K562 (cell line): ENCODE results near the gene NRN1L. TPM values are rescaled to one million over a fixed set of nuclear protein-coding genes. Genes with fewer than 3 reads are reported as not detected.
A peak's percentile ranks its signal among the peaks of the same experiment; 100 is the strongest.

Experiments
- ATAC-seq: fragments of 200-7000 bp; cut with Tn5 transposase; 3 replicates; pipeline ENCODE4 v1.9.1; 2020; ENCODE audit warnings: moderate library complexity
- BruUV-seq: library from RNA; stranded (reverse); fragments of 400-500 nt; replicated peaks from 2 replicates; lab custom pipeline; 2021; lab: Mats Ljungman, UMichigan
- CTCF ChIA-PET: fragments of 300-600 bp; formaldehyde crosslinking; extraction: SDS; loops from one replicate; lab custom pipeline; 2021; ENCODE audit warnings: low intra/inter-chr PET ratio; lab: Yijun Ruan, JAX
- POLR2A ChIA-PET: fragments of 300-600, 350-650 bp; sonication (Branson Sonifier 250); formaldehyde crosslinking; extraction: SDS; loops from one replicate; lab custom pipeline; 2021; ENCODE audit warnings: antibody characterized with exemption, inconsistent platforms; lab: Yijun Ruan, JAX
- DNase-seq, 4 experiments: peaks; one replicate each; pipeline versions ENCODE4 v3.0.0 to v3.0.0-alpha.2; 2011 to 2018; ENCODE audit warnings: low spot score in 3 of 4, mixed read lengths in 3 of 4; ENCODE audit errors: extremely low read depth in 1 of 4
- FAIRE-seq: peaks from 2 replicates; lab custom pipeline; 2011; peaks lifted over from hg19 to GRCh38; lab: Jason Lieb, UNC
- H2AFZ ChIP-seq: 2 replicates; pipeline ENCODE4 v1.6.0; 2011; ENCODE audit warnings: low read depth, low read length, control low read depth, inconsistent platforms
- H3K27ac ChIP-seq: fragments of 200-600 bp; 3 replicates; pipeline ENCODE4 v1.8.0; 2011; ENCODE audit warnings: low read depth, mild to moderate bottlenecking, control low read depth, inconsistent platforms, low read length, moderate library complexity, mixed read lengths; ENCODE audit errors: extremely low read depth
- H3K27me3 ChIP-seq, 2 experiments: fragments of 300-600 bp in 1 of 2; 2 replicates in 1 of 2; 3 replicates in 1 of 2; pipeline versions ENCODE4 v1.6.0 to v1.8.0; 2011; ENCODE audit warnings: inconsistent platforms in 2 of 2, low read length in 2 of 2, mild to moderate bottlenecking in 1 of 2, mixed read lengths in 1 of 2, moderate library complexity in 1 of 2; ENCODE audit not compliant: control insufficient read depth in 2 of 2, insufficient read depth in 2 of 2
- H3K36me3 ChIP-seq: fragments of 300-600 bp; 3 replicates; pipeline ENCODE4 v1.8.0; 2011; ENCODE audit warnings: mild to moderate bottlenecking, low read length, inconsistent platforms; ENCODE audit not compliant: control insufficient read depth, insufficient read depth
- H3K4me1 ChIP-seq, 2 experiments: fragments of 200-600 bp in 1 of 2; replicated peaks in 1 of 2; 2 replicates in 1 of 2; 3 replicates in 1 of 2; pipeline versions ENCODE4 v1.5.1 to v1.8.0; 2011; ENCODE audit warnings: inconsistent platforms in 2 of 2, low read length in 2 of 2, mild to moderate bottlenecking in 1 of 2, mixed read lengths in 1 of 2, moderate library complexity in 1 of 2; ENCODE audit not compliant: control insufficient read depth in 2 of 2, insufficient read depth in 2 of 2
- H3K4me2 ChIP-seq: 2 replicates; pipeline ENCODE4 v1.6.1; 2011; ENCODE audit warnings: low read length, control low read depth, inconsistent platforms, mixed read lengths; ENCODE audit not compliant: insufficient read depth
- H3K4me3 ChIP-seq: fragments of 200-600 bp; sonication (generic), shearing (Covaris generic); 2 replicates; pipeline ENCODE4 v1.5.1; 2016; ENCODE audit warnings: control low read depth, inconsistent platforms
- H3K79me2 ChIP-seq: fragments of 200-600 bp; 3 replicates; pipeline ENCODE4 v1.8.0; 2011; ENCODE audit warnings: low read length, inconsistent platforms; ENCODE audit not compliant: control insufficient read depth, insufficient read depth
- H3K9ac ChIP-seq, 2 experiments: 2 replicates each; pipeline versions ENCODE4 v1.6.0 to v1.6.1; 2011; ENCODE audit warnings: low read depth in 2 of 2, low read length in 2 of 2, control low read depth in 1 of 2, inconsistent platforms in 1 of 2, mild to moderate bottlenecking in 1 of 2, mixed read lengths in 1 of 2; ENCODE audit not compliant: insufficient read depth in 1 of 2
- H3K9me1 ChIP-seq: one replicate; pipeline ENCODE4 v1.6.0; 2011; ENCODE audit warnings: inconsistent platforms, mild to moderate bottlenecking, low read length, moderate library complexity; ENCODE audit not compliant: control insufficient read depth, insufficient read depth
- H3K9me3 ChIP-seq: replicated peaks from 2 replicates; pipeline ENCODE4 v1.5.1; 2011; ENCODE audit warnings: low read depth, low read length, inconsistent platforms; ENCODE audit not compliant: control insufficient read depth, insufficient read depth
- H4K20me1 ChIP-seq: replicated peaks from 2 replicates; pipeline ENCODE4 v1.6.1; 2011; ENCODE audit warnings: low read length, inconsistent platforms, mixed read lengths; ENCODE audit not compliant: control insufficient read depth, insufficient read depth
- RBFOX2 ChIP-seq: fragments of 200-400 bp; formaldehyde crosslinking; IDR thresholded peaks from 2 replicates; pipeline ENCODE4 v1.6.1; 2017; ENCODE audit warnings: low read depth, mild to moderate bottlenecking, low read length, moderate library complexity
- SP2 ChIP-seq: IDR thresholded peaks from 2 replicates; pipeline ENCODE4 v1.6.1; 2011; ENCODE audit warnings: mild to moderate bottlenecking, low read depth, low read length, moderate library complexity; ENCODE audit not compliant: poor library complexity, severe bottlenecking; ENCODE audit errors: extremely low read depth
- ZNF282 ChIP-seq: sonication (generic); formaldehyde crosslinking; IDR thresholded peaks from 2 replicates; pipeline ENCODE4 v1.8.1; 2023; ENCODE audit warnings: missing genetic modification reagents
- WGBS: fragments of 100-300 bp; shearing (Covaris generic); methylation state at CpG from one replicate; pipeline ENCODE4 v1.1.6; 2016; ENCODE audit warnings: low coverage, mixed read lengths; ENCODE audit not compliant: insufficient coverage; ENCODE audit errors: missing lambda C conversion rate; 5-methylcytosine and 5-hydroxymethylcytosine counted together
- in situ Hi-C: fragments of 300-500 bp; cut with MboI; formaldehyde crosslinking; loops from 4 replicates; pipeline ENCODE4 v1.15.0; 2018; ENCODE audit warnings: inconsistent platforms, mixed read lengths
- intact Hi-C: fragments of 100-400 bp; cut with micrococcal nuclease; formaldehyde crosslinking; loops from 2 replicates; pipeline ENCODE4 v1.14.2; 2022
- polyA plus RNA-seq, 8 experiments: library from polyadenylated mRNA; depleted of rRNA in 4 of 8; stranded (reverse) in 5 of 8; unstranded in 3 of 8; fragments of >200 nt; fragmentation: Nextera tagmentation in 2 of 8; fragmentation: Illumina TruSeq in 1 of 8; extraction: Ambion mirVana in 2 of 8; extraction: Trizol in 1 of 8; gene quantifications; 2 replicates each; pipeline versions ENCODE4 v1.2.1 to v1.2.3, GENCODE V29; 2011 to 2014; ENCODE audit warnings: inconsistent platforms in 1 of 8, missing spikeins in 1 of 8
- total RNA-seq, 7 experiments: library from RNA; depleted of rRNA in 6 of 7; stranded (reverse); fragments of >200 nt in 6 of 7; fragmentation: Illumina TruSeq in 2 of 7; extraction: Trizol in 2 of 7; gene quantifications; 2 replicates each; pipeline versions ENCODE4 v1.2.1 to v1.2.3, GENCODE V29; 2011 to 2021; ENCODE audit warnings: low replicate concordance in 1 of 7

The NRN1L gene
- total and polyA plus RNA-seq, 9 of the 15 experiments (the other 6 are each of a cell fraction or from before 2014, with no cell fraction given): 0.22 to 0.86 (median 0.61) TPM; not detected in 5

- FAIRE-seq: no peak
- in situ Hi-C loops: loop anchor here (5.0 to 10.0 kb wide), 3 partner anchors 111 to 403 kb away; partner anchors contain the start of genes C16orf86, ENKD1 and RIPOR1
- intact Hi-C loops: loop anchor here (1.0 to 2.0 kb wide), 3 partner anchors 45 to 255 kb away; no protein-coding TSS in a partner anchor
- H3K79me2 ChIP-seq: no peaks in the 10 kb centered on the region
- H3K4me2 ChIP-seq: no peak overlapping the region
- ChIA-PET CTCF (interaction anchor here (0.6 to 3.8 kb wide), 6 partner anchors 45 to 407 kb away, joined by 5 to 35 read pairs (median 15); partner anchors contain the start of gene NRN1L), POLR2A (interaction anchor here (0.6 kb wide), 1 partner anchor 19 kb away, joined by 3 read pairs; no protein-coding TSS in a partner anchor)
- no peak overlapping the region for H3K27ac ChIP-seq
- H3K9me3 ChIP-seq: no peaks in the 10 kb centered on the region
- 43% methylated on average over 5 of the region's 7 CpGs for WGBS
- no TSS peak for BruUV-seq
- H3K36me3 ChIP-seq: peaks cover 18% of the 10 kb centered on the region; the same call in 2 of the 3 replicates
- no peak overlapping the region for H3K9ac ChIP-seq
- ATAC-seq: peak; percentile 9; the same call in 2 of the 3 replicates
- peaks cover 10% of the 10 kb centered on the region; the same call in 1 of the 2 replicates for H4K20me1 ChIP-seq
- peaks cover 0 to 30% of the 10 kb centered on the region in 2 experiments; a peak in 2 of 5 replicates for H3K4me1 ChIP-seq
- H3K27me3 ChIP-seq: no peaks in the 10 kb centered on the region
- TF ChIP-seq RBFOX2 (0 out of 2 replicates have a peak, but pooled peaks have one; percentile 6), SP2 (no peak), ZNF282 (CRISPR knock-in tag) (0 out of 2 replicates have a peak, but pooled peaks have one; percentile 20)
- no peaks in the 10 kb centered on the region for H3K9me1 ChIP-seq
- H2AFZ ChIP-seq: no peak overlapping the region
- no peak overlapping the region for H3K4me3 ChIP-seq
- DNase-seq: no peak
These were observed 43.5 kb downstream of the NRN1L start for GRCh38 chr16:67928147-67928546.
